Left forelimb (tissue), 1 donor: Measurements from ENCODE around the gene UBXN7.
"Not testable (repeated sequence)": the region's sequence is repeated elsewhere in the genome, so short reads cannot be mapped to it uniquely, and the experiment has no call there.

Experiments
- DNase-seq: peaks from one replicate; pipeline ENCODE4 v3.0.0-alpha.2; 2018; ENCODE audit warnings: low spot score

Gene UBXN7

GRCh38 chr3:196355668-196356067, 76.6 kb downstream of the UBXN7 start:
- DNase-seq: no peak

- DNase-seq: no peak
Observed at GRCh38 chr3:196354132-196354531, 78.1 kb downstream of the UBXN7 start.

DNA sequence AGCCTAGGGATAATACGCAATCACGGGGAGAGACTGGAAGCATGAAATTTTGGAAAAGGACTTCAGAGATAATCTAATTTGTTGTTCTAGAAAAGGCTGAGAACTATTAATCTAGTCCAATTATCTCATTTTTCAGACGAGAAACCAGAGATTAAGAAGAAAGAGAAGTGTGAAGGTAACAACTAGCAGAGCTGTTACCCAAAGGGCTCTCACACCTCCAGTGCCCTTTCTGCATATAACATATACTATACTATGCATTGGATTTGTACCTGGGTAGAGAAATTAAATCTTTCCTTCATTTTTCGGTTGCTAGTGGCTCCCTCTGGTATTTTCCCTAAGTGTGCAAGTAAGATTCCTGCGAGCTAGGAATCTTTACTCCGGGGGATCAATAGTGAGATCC, 80.7 kb downstream of the UBXN7 start:
- DNase-seq: no peak

GRCh38 chr3:196350067-196350466, 82.2 kb downstream of the UBXN7 start:
- no peak for DNase-seq

- no peak for DNase-seq
Observed at GRCh38 chr3:196348698-196349097, 83.5 kb downstream of the UBXN7 start.

- no peak for DNase-seq
Observed at GRCh38 chr3:196344663-196345062, 87.6 kb downstream of the UBXN7 start.

GRCh38 chr3:196343917-196344316, 88.3 kb downstream of the UBXN7 start:
- not testable (repeated sequence) for DNase-seq

GRCh38 chr3:196341137-196341536, 91.1 kb downstream of the UBXN7 start:
- DNase-seq: no peak

- DNase-seq: no peak
Observed at GRCh38 chr3:196340466-196340865, 91.8 kb downstream of the UBXN7 start.

- no peak for DNase-seq
Observed at GRCh38 chr3:196339493-196340254, 92.6 kb downstream of the UBXN7 start.

- DNase-seq: no peak
Observed at GRCh38 chr3:196339044-196339443, 93.2 kb downstream of the UBXN7 start.

DNA sequence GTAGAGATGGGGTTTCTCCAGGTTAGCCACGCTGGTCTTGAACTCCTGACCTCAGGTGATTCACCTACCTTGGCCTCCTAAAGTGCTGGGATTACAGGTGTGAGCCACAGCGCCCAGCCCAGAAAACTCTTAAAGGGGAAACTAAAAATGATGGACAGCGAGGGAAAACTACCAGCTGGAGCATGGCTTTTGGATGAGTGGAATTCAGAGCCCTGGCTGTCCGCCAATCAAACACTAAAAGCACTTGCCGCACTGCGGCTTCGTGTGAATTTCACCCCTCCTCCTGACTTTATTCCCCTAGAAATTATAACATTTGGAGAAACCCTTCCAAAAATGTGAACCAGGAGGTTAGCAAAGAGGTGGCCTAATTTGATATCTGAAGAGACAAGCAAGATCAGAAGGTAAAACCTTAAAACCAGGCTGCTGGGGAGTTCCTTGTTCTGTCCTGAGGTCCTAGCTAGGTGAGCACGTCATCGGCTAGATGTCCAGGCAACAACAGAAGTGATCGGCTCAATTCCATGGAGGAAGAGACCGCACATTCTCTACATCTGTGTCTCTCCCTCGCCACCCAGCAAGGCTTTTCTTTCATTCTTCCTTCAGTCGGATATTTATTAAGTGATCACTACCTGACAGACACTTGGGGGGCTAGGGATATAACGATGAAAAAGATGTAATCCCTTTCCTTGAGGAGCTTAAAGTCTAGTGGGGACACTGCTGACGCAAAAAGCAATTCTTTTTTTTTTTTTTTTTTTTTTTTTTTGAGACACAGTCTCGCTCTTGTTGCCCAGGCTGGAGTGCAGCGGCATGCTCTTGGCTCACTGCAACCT, 95.7 kb downstream of the UBXN7 start:
- DNase-seq: no peak

DNA sequence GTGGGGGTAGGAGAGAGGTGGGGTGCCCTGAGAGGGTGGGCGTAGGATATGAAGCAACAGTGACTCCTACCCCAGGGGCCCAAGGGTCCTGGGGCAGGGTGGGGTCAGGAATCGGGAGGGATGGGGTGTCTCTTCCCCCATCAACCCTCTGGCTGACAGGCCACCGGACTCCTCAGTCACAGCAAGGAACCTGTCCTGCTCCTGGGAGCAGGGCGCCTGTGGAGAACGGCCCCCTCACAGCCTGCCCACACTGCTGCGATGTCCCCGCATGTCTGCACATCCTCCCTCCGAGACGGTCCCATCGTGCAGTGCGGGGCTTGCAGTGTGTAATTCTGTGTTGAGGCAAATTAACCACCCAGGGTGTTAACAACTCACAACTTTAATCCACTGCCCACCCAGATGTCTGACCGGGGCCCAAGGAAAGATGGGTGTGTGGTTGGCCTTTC, 96.7 kb downstream of the UBXN7 start:
- DNase-seq: no peak

DNA sequence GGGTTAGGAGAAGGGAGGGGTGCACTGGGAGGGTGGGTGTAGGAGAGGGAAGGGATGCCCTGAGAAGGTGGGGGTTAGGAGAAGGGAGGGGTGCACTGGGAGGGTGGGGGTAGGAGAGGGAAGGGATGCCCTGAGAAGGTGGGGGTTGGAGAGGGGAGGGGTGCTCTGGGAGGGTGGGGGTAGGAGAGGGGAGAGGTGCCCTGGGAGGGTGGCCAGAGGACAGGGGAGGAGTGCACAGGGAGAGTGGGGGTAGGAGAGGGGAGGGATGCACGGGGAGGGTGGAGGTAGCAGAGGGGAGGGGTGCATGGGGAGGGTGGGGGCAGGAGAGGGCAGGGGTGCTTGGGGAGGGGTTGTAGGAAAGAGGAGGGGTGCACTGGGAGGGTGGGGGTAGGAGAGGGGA, 97.2 kb downstream of the UBXN7 start:
- DNase-seq: no peak

- DNase-seq: no peak
Observed at GRCh38 chr3:196332168-196332567, 100.1 kb downstream of the UBXN7 start.

DNA sequence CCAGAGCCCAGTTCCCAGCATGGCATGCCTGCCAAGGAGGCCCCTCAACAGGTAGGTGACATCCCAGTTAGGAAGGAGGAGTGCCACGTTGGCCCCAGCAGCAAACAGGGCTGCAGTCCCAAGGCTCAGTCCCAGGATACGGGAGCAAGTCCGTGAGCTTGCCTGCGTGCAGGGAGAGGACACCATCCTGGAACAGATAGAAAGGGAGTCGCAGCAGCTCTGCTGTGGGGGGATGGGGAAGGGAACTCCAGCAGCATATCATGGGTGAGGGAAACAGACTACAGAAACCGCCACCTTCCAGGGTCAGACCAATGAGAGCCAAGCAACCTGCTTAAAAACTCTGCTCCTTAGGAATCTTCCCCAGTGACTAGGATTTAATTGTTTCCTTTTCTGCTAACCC, 104.8 kb downstream of the UBXN7 start:
- no peak for DNase-seq

DNA sequence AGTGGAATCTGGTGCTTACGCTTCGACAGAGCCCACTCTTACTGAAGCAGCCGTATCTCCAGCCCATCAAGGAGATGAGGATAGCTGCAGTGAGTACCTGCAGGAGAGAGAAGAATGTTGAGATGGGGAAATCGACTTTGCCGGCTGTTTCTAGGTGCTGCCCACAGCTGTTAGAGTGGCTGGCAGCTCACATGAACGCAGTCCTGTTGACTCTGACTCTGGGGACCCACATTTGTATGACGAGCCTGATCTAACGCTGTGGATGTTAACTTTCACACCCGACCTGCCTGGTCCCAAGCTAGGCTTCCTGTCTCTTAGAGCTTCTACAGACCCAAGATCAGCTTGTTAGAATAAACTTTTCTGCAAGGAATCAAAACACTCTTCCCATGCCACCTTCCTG, 105.3 kb downstream of the UBXN7 start:
- no peak for DNase-seq

GRCh38 chr3:196323691-196324090, 108.5 kb downstream of the UBXN7 start:
- DNase-seq: peak; percentile 77

DNA sequence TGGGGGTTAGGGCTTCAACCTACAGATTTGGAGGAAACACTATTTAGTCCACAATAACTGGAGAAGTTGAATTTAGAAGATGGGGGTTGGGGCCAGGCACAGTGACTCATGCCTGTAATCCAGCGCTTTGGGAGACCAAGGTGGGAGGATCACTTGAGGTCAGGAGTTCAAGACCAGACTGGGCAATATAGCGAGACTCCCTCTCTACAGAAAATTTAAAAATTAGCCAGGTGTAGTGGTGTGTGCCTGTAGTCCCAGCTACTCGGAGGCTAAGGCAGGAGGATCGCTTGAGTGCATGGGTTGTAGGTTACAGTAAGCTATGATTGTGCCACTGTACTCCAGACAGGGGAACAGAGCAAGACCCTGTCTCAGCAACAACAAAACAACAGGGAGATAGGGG, 109.2 kb downstream of the UBXN7 start:
- no peak for DNase-seq

DNA sequence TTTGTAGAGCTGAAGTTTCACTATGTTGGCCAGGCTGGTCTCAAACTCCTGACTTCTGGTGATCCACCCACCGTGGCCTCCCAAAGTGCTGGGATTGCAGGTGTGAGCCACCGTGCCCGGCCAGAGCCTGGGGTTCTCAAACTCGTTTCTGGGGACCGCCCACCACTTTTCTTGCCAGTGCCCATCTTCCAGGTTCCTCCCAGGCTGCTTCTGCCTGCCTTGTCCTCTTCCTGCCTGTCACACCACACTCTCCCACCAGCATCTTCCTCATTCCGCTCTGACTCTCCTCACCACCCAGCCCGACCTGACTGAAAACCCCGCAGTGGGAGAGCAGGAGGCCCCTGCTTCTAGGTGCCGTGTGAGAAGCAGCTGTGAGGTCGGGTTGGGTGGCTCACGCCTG, 111.1 kb downstream of the UBXN7 start:
- no peak for DNase-seq

DNA sequence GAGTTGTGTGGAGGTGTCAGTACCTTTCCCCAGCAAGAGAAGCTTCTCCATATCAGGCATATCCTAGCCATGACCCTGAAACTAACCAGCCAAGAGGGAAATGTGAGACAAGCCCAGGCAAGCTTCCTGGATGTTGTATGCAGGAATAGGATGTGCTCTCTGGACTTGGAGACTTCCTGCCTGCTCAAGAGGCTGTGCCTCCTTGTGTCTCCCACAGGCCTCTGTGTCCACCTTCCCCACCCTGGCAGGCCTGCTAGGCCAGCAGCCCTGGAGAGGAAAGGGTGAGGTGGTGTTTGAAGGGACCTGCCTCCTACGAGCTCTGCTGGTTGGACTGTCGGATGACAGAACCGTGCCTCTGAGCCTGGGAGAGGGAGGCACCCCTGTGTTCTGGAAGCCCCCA, 112.1 kb downstream of the UBXN7 start:
- DNase-seq: no peak

GRCh38 chr3:196317687-196318467, 114.3 kb downstream of the UBXN7 start, which contains the start of gene DYNLT2B:
DYNLT2B (minus strand) TSS chr3:196318240; CDS start chr3:196318152, 88 bp downstream.
- DNase-seq: peak; percentile 93
